ENCODE measurements around the gene TMEM245. TPM values are rescaled to one million over a fixed set of nuclear protein-coding genes. Genes with fewer than 3 reads are reported as not detected.

TMEM245 gene
- polyA plus RNA-seq, 3 donors = 6.9 to 11.3 (median 9.7) TPM

DNA sequence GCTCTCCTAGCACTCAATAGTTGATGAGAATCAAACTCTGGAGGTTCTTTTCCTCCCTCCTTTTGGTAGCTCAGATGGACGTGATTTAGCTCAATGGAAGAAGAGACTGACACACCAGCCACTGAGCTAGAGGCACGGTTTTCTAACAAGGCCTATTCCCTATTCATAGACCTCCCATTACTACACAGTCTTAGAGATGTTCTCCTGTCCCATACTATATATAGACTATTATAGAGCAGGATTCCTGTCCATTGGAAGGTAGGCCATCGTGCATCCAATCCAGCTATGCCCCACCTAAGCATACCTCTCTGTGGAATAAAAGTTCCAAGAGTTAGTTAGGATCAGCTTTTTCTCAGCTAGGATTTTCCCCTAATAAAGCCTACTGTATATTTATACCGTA lies 76.2 kb downstream of the TMEM245 start:
- Mint-ChIP-seq H3K36me3 (peaks cover 51 to 56% of the 10 kb centered on the region in 2 donors), H3K27me3 (ENCODE audit: low read depth in 3 of 3) (peaks cover 0 to 2% (median 0%) of the 10 kb centered on the region in 3 donors), H3K4me1 (no peaks in the 10 kb centered on the region), H3K9me3 (peaks cover 0 to 4% (median 2%) of the 10 kb centered on the region in 7 donors), H3K4me3 (no peak overlapping the region), H3K27ac (no peak overlapping the region)
- no peak for DNase-seq
- TF ChIP-seq, protein P1, sequence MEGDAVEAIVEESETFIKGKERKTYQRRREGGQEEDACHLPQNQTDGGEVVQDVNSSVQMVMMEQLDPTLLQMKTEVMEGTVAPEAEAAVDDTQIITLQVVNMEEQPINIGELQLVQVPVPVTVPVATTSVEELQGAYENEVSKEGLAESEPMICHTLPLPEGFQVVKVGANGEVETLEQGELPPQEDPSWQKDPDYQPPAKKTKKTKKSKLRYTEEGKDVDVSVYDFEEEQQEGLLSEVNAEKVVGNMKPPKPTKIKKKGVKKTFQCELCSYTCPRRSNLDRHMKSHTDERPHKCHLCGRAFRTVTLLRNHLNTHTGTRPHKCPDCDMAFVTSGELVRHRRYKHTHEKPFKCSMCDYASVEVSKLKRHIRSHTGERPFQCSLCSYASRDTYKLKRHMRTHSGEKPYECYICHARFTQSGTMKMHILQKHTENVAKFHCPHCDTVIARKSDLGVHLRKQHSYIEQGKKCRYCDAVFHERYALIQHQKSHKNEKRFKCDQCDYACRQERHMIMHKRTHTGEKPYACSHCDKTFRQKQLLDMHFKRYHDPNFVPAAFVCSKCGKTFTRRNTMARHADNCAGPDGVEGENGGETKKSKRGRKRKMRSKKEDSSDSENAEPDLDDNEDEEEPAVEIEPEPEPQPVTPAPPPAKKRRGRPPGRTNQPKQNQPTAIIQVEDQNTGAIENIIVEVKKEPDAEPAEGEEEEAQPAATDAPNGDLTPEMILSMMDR (IDR thresholded peaks at IDR 0.05) = no peak
- Histone ChIP-seq H3K4me3 (replicated peaks in 1 of 3; ENCODE audit: low read depth in 2 of 3, low read length in 3 of 3) (no peak overlapping the region), H3K4me2 (replicated peaks; ENCODE audit: extremely low read depth, low read length, poor library complexity, severe bottlenecking) (no peak overlapping the region), H3K4me1 (ENCODE audit: control insufficient read depth in 1 of 2, insufficient read depth in 2 of 2, low read length in 2 of 2) (no peaks in the 10 kb centered on the region), H3K9me3 (replicated peaks in 1 of 2; ENCODE audit: control insufficient read depth in 1 of 2, insufficient read depth in 1 of 2, low read length in 2 of 2) (no peaks in the 10 kb centered on the region), H2AFZ (ENCODE audit: insufficient read depth, low read depth, low read length, poor library complexity, severe bottlenecking) (no peak overlapping the region), H3K27ac (ENCODE audit: low read depth in 1 of 2, low read length in 2 of 2) (no peak overlapping the region), H4K20me1 (ENCODE audit: insufficient read depth, low read length) (no peaks in the 10 kb centered on the region), H3K79me2 (ENCODE audit: insufficient read depth, low read length) (no peaks in the 10 kb centered on the region), H3K27me3 (ENCODE audit: control insufficient read depth in 2 of 2, insufficient read depth in 2 of 2, low read length in 2 of 2) (no peaks in the 10 kb centered on the region), H3K36me3 (replicated peaks in 1 of 2; ENCODE audit: control insufficient read depth in 1 of 2, insufficient read depth in 2 of 2, low read length in 2 of 2) (peaks cover 52 to 93% of the 10 kb centered on the region in 2 donors), H3K9ac (ENCODE audit: insufficient read depth, low read length, poor library complexity, severe bottlenecking) (no peak overlapping the region)
- 100% methylated on average over 1 of the region's 4 CpGs for WGBS (ENCODE audit: insufficient coverage)
- intact Hi-C loops (cut with micrococcal nuclease) = no loop called here

DNA sequence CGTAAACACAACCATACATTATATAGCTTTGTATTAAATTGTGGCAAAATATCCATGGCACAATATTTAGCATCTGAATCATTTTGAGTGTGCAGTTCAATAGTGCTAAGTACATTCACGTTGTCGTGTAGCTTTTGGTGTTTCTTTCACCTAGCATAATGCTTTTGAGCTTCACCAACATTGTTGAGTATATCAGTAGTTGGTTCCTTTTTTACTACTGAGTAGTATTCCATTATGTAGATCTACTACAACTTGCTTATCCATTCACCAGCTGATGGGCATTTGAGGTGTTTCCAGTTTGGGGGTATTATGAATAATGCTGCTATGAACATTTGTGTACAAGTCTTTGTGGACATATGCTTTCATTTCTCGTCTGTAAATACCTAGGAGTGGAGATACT lies 79.2 kb downstream of the TMEM245 start:
- no peaks in the 10 kb centered on the region for H3K27me3 ChIP-seq (ENCODE audit: control insufficient read depth in 2 of 2, insufficient read depth in 2 of 2, low read length in 2 of 2)
- H3K27me3 Mint-ChIP-seq (ENCODE audit: low read depth in 3 of 3) = peaks cover 0 to 2% (median 0%) of the 10 kb centered on the region in 3 donors
- H3K4me3 Mint-ChIP-seq = no peak overlapping the region
- no peak overlapping the region for H3K4me2 ChIP-seq (replicated peaks; ENCODE audit: extremely low read depth, low read length, poor library complexity, severe bottlenecking)
- intact Hi-C loops (cut with micrococcal nuclease) = no loop called here
- TF ChIP-seq, protein P1 (IDR thresholded peaks at IDR 0.05) = no peak
- no peak for DNase-seq
- peaks cover 45 to 90% of the 10 kb centered on the region in 2 donors for H3K36me3 ChIP-seq (replicated peaks in 1 of 2; ENCODE audit: control insufficient read depth in 1 of 2, insufficient read depth in 2 of 2, low read length in 2 of 2)
- H3K9ac ChIP-seq (ENCODE audit: insufficient read depth, low read length, poor library complexity, severe bottlenecking) = no peak overlapping the region
- no peak overlapping the region for H3K27ac Mint-ChIP-seq
- no peak overlapping the region for H3K27ac ChIP-seq (ENCODE audit: low read depth in 1 of 2, low read length in 2 of 2)
- peaks cover 0 to 4% (median 2%) of the 10 kb centered on the region in 7 donors for H3K9me3 Mint-ChIP-seq
- no peak overlapping the region for H2AFZ ChIP-seq (ENCODE audit: insufficient read depth, low read depth, low read length, poor library complexity, severe bottlenecking)
- WGBS (ENCODE audit: insufficient coverage) = no CpG with 5 or more reads among the region's 4 CpGs
- H4K20me1 ChIP-seq (ENCODE audit: insufficient read depth, low read length) = no peaks in the 10 kb centered on the region
- no peaks in the 10 kb centered on the region for H3K9me3 ChIP-seq (replicated peaks in 1 of 2; ENCODE audit: control insufficient read depth in 1 of 2, insufficient read depth in 1 of 2, low read length in 2 of 2)
- H3K4me3 ChIP-seq (replicated peaks in 1 of 3; ENCODE audit: low read depth in 2 of 3, low read length in 3 of 3) = no peak overlapping the region
- H3K79me2 ChIP-seq (ENCODE audit: insufficient read depth, low read length) = no peaks in the 10 kb centered on the region
- no peaks in the 10 kb centered on the region for H3K4me1 ChIP-seq (ENCODE audit: control insufficient read depth in 1 of 2, insufficient read depth in 2 of 2, low read length in 2 of 2)
- H3K4me1 Mint-ChIP-seq = no peaks in the 10 kb centered on the region
- peaks cover 48 to 55% of the 10 kb centered on the region in 2 donors for H3K36me3 Mint-ChIP-seq

All from CD14-positive monocyte (primary cell).